Adipose tissue (tissue), 3 donors: Measurements from ENCODE around the gene HEPH. TPM values are rescaled to one million over a fixed set of nuclear protein-coding genes. Genes with fewer than 3 reads are reported as not detected.
"Not testable (repeated sequence)": the region's sequence is repeated elsewhere in the genome, so short reads cannot be mapped to it uniquely, and the experiment has no call there.

Experiments
- H3K27ac ChIP-seq: one replicate; pipeline ENCODE4 v1.5.1; 2013; ENCODE audit warnings: low read depth, low read length
- WGBS, 3 donors: extraction: QIAGEN DNeasy Blood & Tissue Kit; methylation state at CpG; one replicate each; pipeline ENCODE4 v1.1.7; 2013; 5-methylcytosine and 5-hydroxymethylcytosine counted together
- polyA plus RNA-seq, 3 donors: library from polyadenylated mRNA; stranded (reverse); fragments of 200-250 nt; gene quantifications; one replicate each; pipeline ENCODE4 v1.2.3, GENCODE V29; 2013
- donor health status: healthy with polysubstance abuse.
- donor health status: Bipolar disorder and iron deficiency.
- donor health status: healthy.

HEPH gene
- polyA plus RNA-seq, 3 donors: 0.70 to 1.7 (median 1.6) TPM

- H3K27ac ChIP-seq: no peak overlapping the region
- 46 to 74% (median 48%) methylated on average over 4 of the region's 4 CpGs for WGBS, 3 donors
Observed at GRCh38 chrX:66200050-66200664, 36.1 kb downstream of the HEPH start.

GRCh38 chrX:66200855-66201795 is 37.1 kb downstream of the HEPH start:
- WGBS, 3 donors: 28 to 43% (median 40%) methylated on average over 5 of the region's 5 CpGs
- no peak overlapping the region for H3K27ac ChIP-seq

GRCh38 chrX:66203114-66203513 is 39.1 kb downstream of the HEPH start:
- H3K27ac ChIP-seq: no peak overlapping the region
- WGBS, 3 donors: 40 to 83% (median 62%) methylated on average over 5 of the region's 5 CpGs

- H3K27ac ChIP-seq: no peak overlapping the region
- 82 to 93% (median 91%) methylated on average over 3 of the region's 3 CpGs for WGBS, 3 donors
Observed at GRCh38 chrX:66221856-66222255, 57.8 kb downstream of the HEPH start.

GRCh38 chrX:66232296-66232695 is 68.2 kb downstream of the HEPH start:
- H3K27ac ChIP-seq: no peak overlapping the region
- WGBS, 3 donors: 71 to 95% (median 79%) methylated on average over 2 of the region's 2 CpGs

- no peak overlapping the region for H3K27ac ChIP-seq
Observed at GRCh38 chrX:66233209-66233608, 69.2 kb downstream of the HEPH start.

- H3K27ac ChIP-seq: not testable (repeated sequence)
- 89 to 98% (median 92%) methylated on average over 1 of the region's 1 CpG for WGBS, 3 donors
Observed at GRCh38 chrX:66233904-66234303, 69.9 kb downstream of the HEPH start.

- H3K27ac ChIP-seq: no peak overlapping the region
- 78 to 97% (median 95%) methylated on average over 1 of the region's 1 CpG for WGBS, 3 donors
Observed at GRCh38 chrX:66255359-66255967, 91.4 kb downstream of the HEPH start.

- no peak overlapping the region for H3K27ac ChIP-seq
Observed at GRCh38 chrX:66262807-66263206, 98.8 kb downstream of the HEPH start.

Other genes starting within 250 kb of the HEPH start
- 100 to 1,000 TPM in 2 of 3 donors, 10 to 100 TPM in 1; 19.2 to 137 (median 129) TPM for gene VSIG4, start 124.2 kb upstream of the HEPH start, polyA plus RNA-seq